Psoas muscle (tissue), 8 donors: ENCODE data around the gene TMEM192. TPM values are rescaled to one million over a fixed set of nuclear protein-coding genes. Genes with fewer than 3 reads are reported as not detected.
A peak's percentile ranks its signal among the peaks of the same experiment; 100 is the strongest.
"Not testable (repeated sequence)": the region's sequence is repeated elsewhere in the genome, so short reads cannot be mapped to it uniquely, and the experiment has no call there.

Source experiments
- ATAC-seq, 4 donors: fragments of 200-7000 bp; cut with Tn5 transposase; one replicate each; pipeline ENCODE4 v1.9.1; 2020; ENCODE audit warnings: moderate library complexity in 3 of 4, mild to moderate bottlenecking in 2 of 4
- DNase-seq, 2 donors: peaks; one replicate each; pipeline ENCODE4 v3.0.0-alpha.2; 2020
- H3K27ac ChIP-seq: fragments of 200-600 bp; one replicate; pipeline ENCODE4 v1.8.0; 2022
- H3K27me3 ChIP-seq, 3 donors: fragments of 200-600 bp in 1 of 3; one replicate each; pipeline versions ENCODE4 v1.6.1 to v1.8.0; 2013 to 2022; ENCODE audit warnings: low read length in 2 of 3, mild to moderate bottlenecking in 2 of 3, moderate library complexity in 1 of 3; ENCODE audit not compliant: insufficient read depth in 3 of 3
- H3K36me3 ChIP-seq, 2 donors: fragments of 200-600 bp in 1 of 2; one replicate each; pipeline versions ENCODE4 v1.6.1 to v1.8.0; 2013 to 2022; ENCODE audit warnings: low read depth in 1 of 2, mild to moderate bottlenecking in 1 of 2, moderate library complexity in 1 of 2; ENCODE audit not compliant: insufficient read depth in 1 of 2
- H3K4me1 ChIP-seq: fragments of 200-600 bp; one replicate; pipeline ENCODE4 v1.8.0; 2022
- H3K4me3 ChIP-seq: fragments of 200-600 bp; one replicate; pipeline ENCODE4 v1.8.0; 2022; ENCODE audit warnings: mild to moderate bottlenecking
- H3K9me3 ChIP-seq: fragments of 200-600 bp; one replicate; pipeline ENCODE4 v1.8.0; 2022
- CTCF ChIP-seq: fragments of 200-600 bp; IDR thresholded peaks from one replicate; pipeline ENCODE4 v1.8.0; 2022; ENCODE audit warnings: antibody characterized with exemption
- WGBS, 3 donors: extraction: QIAGEN DNeasy Blood & Tissue Kit; methylation state at CpG; one replicate each; pipeline versions ENCODE4 v1.1.6 to v1.1.7; 2013; 5-methylcytosine and 5-hydroxymethylcytosine counted together
- intact Hi-C, 2 donors: fragments of 100-400 bp; cut with DNase I; formaldehyde crosslinking; loops; one replicate each; pipeline versions ENCODE4 v1.11.0 to v1.14.2; 2022
- polyA plus RNA-seq, 3 donors: library from polyadenylated mRNA; stranded (reverse); fragments of 200-250 nt; gene quantifications; one replicate each; pipeline ENCODE4 v1.2.3, GENCODE V29; 2013
- total RNA-seq, 4 donors: library from RNA; stranded (reverse); fragmentation: NEBNext Ultra II Directional in 2 of 4; extraction: Animal tissue kit (Norgen Biotek cat#: 25700) in 2 of 4; gene quantifications; one replicate each; pipeline versions ENCODE4 v1.2.1 to v1.2.4, GENCODE V29; 2021 to 2023
- donor health status: healthy with polysubstance abuse.
- donor health status: DM: no; HTN: no; CAD: no; lungs with moderate emphysema.
- donor health status: Bipolar disorder and iron deficiency.
- donor health status: healthy.
- donor health status: DM: yes; HTN: yes; CAD: no.
- donor health status: DM: no; HTN: no; CAD: no.
- donor health status: DM: no; HTN: no; CAD: no.
- donor health status: DM: yes; HTN: yes; CAD: no.

TMEM192 gene
- total and polyA plus RNA-seq, 7 donors: 4.4 to 16.3 (median 14.5) TPM

GRCh38 chr4:165136529-165136928 lies 23.9 kb upstream of the TMEM192 start:
- H3K27me3 ChIP-seq: no peaks in the 10 kb centered on the region
- H3K27ac ChIP-seq: no peak overlapping the region
- no peaks in the 10 kb centered on the region for H3K9me3 ChIP-seq
- intact Hi-C loops: loop anchor here (10.0 kb wide), 2 partner anchors 188 to 208 kb away; partner anchors contain the start of gene MSMO1 (in 1 of the 2)
- no peaks in the 10 kb centered on the region for H3K36me3 ChIP-seq
- ATAC-seq (no peak), DNase-seq (no peak)
- 79 to 84% (median 83%) methylated on average over 4 of the region's 4 CpGs for WGBS, 3 donors
- H3K4me1 ChIP-seq: no peaks in the 10 kb centered on the region
- no peak for TF ChIP-seq CTCF
- no peak overlapping the region for H3K4me3 ChIP-seq

- no peak for TF ChIP-seq CTCF
- DNase-seq (no peak), ATAC-seq (no peak)
- no peaks in the 10 kb centered on the region for H3K9me3 ChIP-seq
- intact Hi-C loops: loop anchor here (5.0 to 10.0 kb wide), 3 partner anchors 192 to 329 kb away; partner anchors contain the start of gene MSMO1 (in 1 of the 2)
- H3K4me3 ChIP-seq: no peak overlapping the region
- no peaks in the 10 kb centered on the region for H3K27me3 ChIP-seq
- H3K36me3 ChIP-seq: no peaks in the 10 kb centered on the region
- WGBS, 3 donors: 61 to 65% (median 62%) methylated on average over 2 of the region's 2 CpGs
- no peaks in the 10 kb centered on the region for H3K4me1 ChIP-seq
- no peak overlapping the region for H3K27ac ChIP-seq
Observed at GRCh38 chr4:165133150-165133549, 20.5 kb upstream of the TMEM192 start.

- no peaks in the 10 kb centered on the region for H3K4me1 ChIP-seq
- 17 to 18% (median 18%) methylated on average over 9 of the region's 9 CpGs for WGBS, 3 donors
- TF ChIP-seq CTCF: peak; percentile 87
- no peaks in the 10 kb centered on the region for H3K27me3 ChIP-seq
- no peak overlapping the region for H3K27ac ChIP-seq
- peak in 1 of 4 donors; percentile 73 for ATAC-seq
- H3K36me3 ChIP-seq: no peaks in the 10 kb centered on the region
- intact Hi-C loops: loop anchor here (5.0 to 10.0 kb wide), 3 partner anchors 193 to 331 kb away; partner anchors contain the start of gene MSMO1 (in 1 of the 2)
- no peak overlapping the region for H3K4me3 ChIP-seq
- H3K9me3 ChIP-seq: no peaks in the 10 kb centered on the region
- no peak for DNase-seq
Observed at GRCh38 chr4:165131247-165131832, 18.7 kb upstream of the TMEM192 start.

GRCh38 chr4:165129924-165130323 lies 17.3 kb upstream of the TMEM192 start:
- 46 to 65% (median 64%) methylated on average over 3 of the region's 3 CpGs for WGBS, 3 donors
- no peaks in the 10 kb centered on the region for H3K4me1 ChIP-seq
- no peaks in the 10 kb centered on the region for H3K36me3 ChIP-seq
- TF ChIP-seq CTCF: no peak
- no peak overlapping the region for H3K27ac ChIP-seq
- intact Hi-C loops: loop anchor here (1.0 to 10.0 kb wide), 4 partner anchors 195 to 335 kb away; partner anchors contain the start of gene MSMO1 (in 1 of the 2)
- no peaks in the 10 kb centered on the region for H3K9me3 ChIP-seq
- no peak for DNase-seq
- H3K27me3 ChIP-seq: no peaks in the 10 kb centered on the region
- H3K4me3 ChIP-seq: no peak overlapping the region
- no peak for ATAC-seq

- H3K4me3 ChIP-seq, H3K36me3 ChIP-seq, H3K27me3 ChIP-seq, DNase-seq, intact Hi-C loops, H3K9me3 ChIP-seq, H3K27ac ChIP-seq, ATAC-seq, H3K4me1 ChIP-seq: not testable (repeated sequence)
- WGBS, 3 donors: 95 to 97% (median 96%) methylated on average over 34 to 40 of the region's 40 CpGs
Observed at GRCh38 chr4:165125869-165126499, 13.3 kb upstream of the TMEM192 start.
